BE2C (cell line): ENCODE measurements around the gene PTPRM.

ENCODE experiments used
- DNase-seq: peaks from one replicate; pipeline ENCODE4 v3.0.0-alpha.2; 2020
- H3K27me3 ChIP-seq: fragments of 250-450 bp; sonication (Bioruptor Pico); 2 replicates; pipeline ENCODE4 v1.5.1; 2020; ENCODE audit warnings: mild to moderate bottlenecking
- H3K36me3 ChIP-seq: fragments of 250-450 bp; sonication (Bioruptor Pico); 2 replicates; pipeline ENCODE4 v1.5.1; 2020; ENCODE audit warnings: mild to moderate bottlenecking
- H3K4me1 ChIP-seq: fragments of 250-450 bp; sonication (Bioruptor Pico); 2 replicates; pipeline ENCODE4 v1.5.1; 2020
- H3K4me3 ChIP-seq: 2 replicates; pipeline ENCODE4 v1.5.1; 2011; ENCODE audit warnings: low read depth, low read length
- H3K9me3 ChIP-seq: fragments of 250-450 bp; sonication (Bioruptor Pico); 2 replicates; pipeline ENCODE4 v1.5.1; 2020
- TF ChIP-seq, protein P1 (sequence below): IDR thresholded peaks from 2 replicates; pipeline ENCODE4 v1.5.1; 2012; ENCODE audit warnings: mild to moderate bottlenecking, low read depth, low read length

Gene PTPRM

GRCh38 chr18:7770908-7771307 lies 203.8 kb downstream of the PTPRM start:
- Histone ChIP-seq H3K4me3 (no peak overlapping the region), H3K9me3 (no peaks in the 10 kb centered on the region), H3K36me3 (no peaks in the 10 kb centered on the region), H3K4me1 (no peaks in the 10 kb centered on the region), H3K27me3 (no peaks in the 10 kb centered on the region)
- no peak for DNase-seq
- TF ChIP-seq, protein P1, sequence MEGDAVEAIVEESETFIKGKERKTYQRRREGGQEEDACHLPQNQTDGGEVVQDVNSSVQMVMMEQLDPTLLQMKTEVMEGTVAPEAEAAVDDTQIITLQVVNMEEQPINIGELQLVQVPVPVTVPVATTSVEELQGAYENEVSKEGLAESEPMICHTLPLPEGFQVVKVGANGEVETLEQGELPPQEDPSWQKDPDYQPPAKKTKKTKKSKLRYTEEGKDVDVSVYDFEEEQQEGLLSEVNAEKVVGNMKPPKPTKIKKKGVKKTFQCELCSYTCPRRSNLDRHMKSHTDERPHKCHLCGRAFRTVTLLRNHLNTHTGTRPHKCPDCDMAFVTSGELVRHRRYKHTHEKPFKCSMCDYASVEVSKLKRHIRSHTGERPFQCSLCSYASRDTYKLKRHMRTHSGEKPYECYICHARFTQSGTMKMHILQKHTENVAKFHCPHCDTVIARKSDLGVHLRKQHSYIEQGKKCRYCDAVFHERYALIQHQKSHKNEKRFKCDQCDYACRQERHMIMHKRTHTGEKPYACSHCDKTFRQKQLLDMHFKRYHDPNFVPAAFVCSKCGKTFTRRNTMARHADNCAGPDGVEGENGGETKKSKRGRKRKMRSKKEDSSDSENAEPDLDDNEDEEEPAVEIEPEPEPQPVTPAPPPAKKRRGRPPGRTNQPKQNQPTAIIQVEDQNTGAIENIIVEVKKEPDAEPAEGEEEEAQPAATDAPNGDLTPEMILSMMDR = no peak

GRCh38 chr18:7772510-7772888 lies 205.4 kb downstream of the PTPRM start:
- TF ChIP-seq, protein P1 = no peak
- H3K9me3 ChIP-seq = no peaks in the 10 kb centered on the region
- no peaks in the 10 kb centered on the region for H3K27me3 ChIP-seq
- H3K4me3 ChIP-seq = no peak overlapping the region
- no peaks in the 10 kb centered on the region for H3K4me1 ChIP-seq
- no peaks in the 10 kb centered on the region for H3K36me3 ChIP-seq
- DNase-seq = no peak

DNA sequence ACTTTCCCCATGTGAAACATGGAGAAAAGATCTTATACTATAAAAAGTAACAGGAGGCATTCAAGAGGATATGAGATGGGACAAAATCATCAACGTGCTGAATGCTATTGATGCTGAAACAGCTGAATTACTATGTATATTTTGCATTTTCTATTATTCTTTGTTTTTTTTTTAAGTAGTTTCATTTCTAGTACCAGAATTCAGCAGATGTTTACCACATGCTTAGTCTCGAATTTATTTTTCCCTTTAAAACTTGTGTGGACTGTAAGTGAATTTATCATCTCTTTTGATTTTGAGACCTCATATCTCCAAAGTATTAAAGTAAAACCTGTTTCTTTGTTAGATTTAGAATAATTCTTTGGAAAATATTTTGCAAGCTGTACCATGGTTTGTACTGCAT lies 205.8 kb downstream of the PTPRM start:
- no peaks in the 10 kb centered on the region for H3K36me3 ChIP-seq
- no peak for DNase-seq
- no peaks in the 10 kb centered on the region for H3K9me3 ChIP-seq
- TF ChIP-seq, protein P1 = no peak
- no peaks in the 10 kb centered on the region for H3K4me1 ChIP-seq
- H3K27me3 ChIP-seq = no peaks in the 10 kb centered on the region
- no peak overlapping the region for H3K4me3 ChIP-seq

DNA sequence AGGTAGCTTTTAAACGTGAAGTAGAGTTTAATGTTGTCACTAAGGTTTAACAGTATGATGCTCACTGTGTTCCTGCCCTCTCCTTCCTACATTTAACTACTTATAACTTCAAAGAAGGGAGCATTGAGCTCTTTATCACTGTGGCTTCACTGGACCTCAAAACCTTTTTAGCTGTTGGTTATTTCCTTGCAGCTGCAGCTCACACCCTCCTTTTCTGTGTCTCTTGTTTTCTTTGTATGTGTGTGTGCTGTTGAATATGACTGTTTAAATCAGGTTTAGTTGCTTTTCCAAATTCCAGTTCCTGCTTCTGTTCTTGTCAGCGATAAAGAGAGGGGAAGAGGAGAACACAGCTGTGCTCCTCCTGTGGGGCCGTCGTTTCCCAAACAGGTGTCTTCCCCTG lies 208.0 kb downstream of the PTPRM start:
- H3K4me3 ChIP-seq = no peak overlapping the region
- DNase-seq = no peak
- H3K9me3 ChIP-seq = no peaks in the 10 kb centered on the region
- no peaks in the 10 kb centered on the region for H3K36me3 ChIP-seq
- no peaks in the 10 kb centered on the region for H3K27me3 ChIP-seq
- TF ChIP-seq, protein P1 = no peak
- no peaks in the 10 kb centered on the region for H3K4me1 ChIP-seq

DNA sequence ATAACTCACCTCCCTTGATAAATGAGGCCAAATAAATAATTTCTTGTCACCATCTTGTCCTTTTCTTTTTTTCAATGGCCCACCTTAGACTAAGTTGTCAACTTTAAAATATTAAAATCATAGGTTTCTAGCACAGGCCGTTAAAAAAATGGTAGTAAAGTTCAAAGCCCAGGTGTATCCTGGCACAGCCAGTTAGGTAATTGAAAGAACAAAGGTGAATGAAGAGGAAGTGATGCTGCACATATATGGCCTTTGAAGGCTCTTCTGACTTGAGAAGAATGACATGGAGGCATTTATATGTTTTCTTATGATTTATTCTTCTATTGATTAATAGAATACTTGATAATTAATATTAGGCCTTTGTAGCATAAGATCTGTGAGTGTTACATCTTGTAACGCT lies 208.7 kb downstream of the PTPRM start:
- Histone ChIP-seq H3K9me3 (no peaks in the 10 kb centered on the region), H3K4me1 (no peaks in the 10 kb centered on the region), H3K36me3 (no peaks in the 10 kb centered on the region), H3K27me3 (no peaks in the 10 kb centered on the region), H3K4me3 (no peak overlapping the region)
- no peak for DNase-seq
- TF ChIP-seq, protein P1 = no peak

GRCh38 chr18:7778181-7778580 lies 211.1 kb downstream of the PTPRM start:
- Histone ChIP-seq H3K27me3 (no peaks in the 10 kb centered on the region), H3K9me3 (no peaks in the 10 kb centered on the region), H3K4me3 (no peak overlapping the region), H3K4me1 (no peaks in the 10 kb centered on the region), H3K36me3 (no peaks in the 10 kb centered on the region)
- TF ChIP-seq, protein P1 = no peak
- no peak for DNase-seq
